Colonic mucosa (tissue), 4 donors: ENCODE results near the gene GAA. TPM values are rescaled to one million over a fixed set of nuclear protein-coding genes. Genes with fewer than 3 reads are reported as not detected.

ENCODE experiments used
- DNase-seq: peaks from one replicate; pipeline ENCODE4 v3.0.0-alpha.2; 2020
- H3K27ac ChIP-seq: fragments of 200-600 bp; one replicate; pipeline ENCODE4 v1.8.0; 2021
- H3K27me3 ChIP-seq: fragments of 200-600 bp; one replicate; pipeline ENCODE4 v1.8.0; 2021
- H3K36me3 ChIP-seq: fragments of 200-600 bp; one replicate; pipeline ENCODE4 v1.8.0; 2021
- H3K4me1 ChIP-seq: fragments of 200-600 bp; one replicate; pipeline ENCODE4 v1.8.0; 2021; ENCODE audit warnings: mild to moderate bottlenecking
- H3K4me3 ChIP-seq: fragments of 200-600 bp; one replicate; pipeline ENCODE4 v1.8.0; 2021
- H3K9ac ChIP-seq, 2 donors: one replicate each; pipeline ENCODE4 v1.7.0; 2013; ENCODE audit warnings: control low read depth in 2 of 2, low read depth in 2 of 2, low read length in 2 of 2
- H3K9me3 ChIP-seq: fragments of 200-600 bp; one replicate; pipeline ENCODE4 v1.8.0; 2021
- CTCF ChIP-seq: fragments of 200-600 bp; IDR thresholded peaks from one replicate; pipeline ENCODE4 v1.8.0; 2022; ENCODE audit warnings: antibody characterized with exemption, mild to moderate bottlenecking
- intact Hi-C: fragments of 100-400 bp; cut with DNase I; formaldehyde crosslinking; loops from one replicate; pipeline ENCODE4 v1.14.1; 2022
- total RNA-seq, 2 donors: library from RNA; stranded (reverse); fragmentation: NEBNext Ultra II Directional in 1 of 2; extraction: Animal tissue kit (Norgen Biotek cat#: 25700) in 1 of 2; gene quantifications; one replicate each; pipeline ENCODE4 v1.2.1, GENCODE V29; 2021
- donor health status: healthy.
- donor health status: DM: no; HTN: no; CAD: no.
- donor health status: DM: no; HTN: no; CAD: no.

GAA gene
- total RNA-seq, 2 donors from 2014 or later = 34.0 to 59.4 TPM

DNA sequence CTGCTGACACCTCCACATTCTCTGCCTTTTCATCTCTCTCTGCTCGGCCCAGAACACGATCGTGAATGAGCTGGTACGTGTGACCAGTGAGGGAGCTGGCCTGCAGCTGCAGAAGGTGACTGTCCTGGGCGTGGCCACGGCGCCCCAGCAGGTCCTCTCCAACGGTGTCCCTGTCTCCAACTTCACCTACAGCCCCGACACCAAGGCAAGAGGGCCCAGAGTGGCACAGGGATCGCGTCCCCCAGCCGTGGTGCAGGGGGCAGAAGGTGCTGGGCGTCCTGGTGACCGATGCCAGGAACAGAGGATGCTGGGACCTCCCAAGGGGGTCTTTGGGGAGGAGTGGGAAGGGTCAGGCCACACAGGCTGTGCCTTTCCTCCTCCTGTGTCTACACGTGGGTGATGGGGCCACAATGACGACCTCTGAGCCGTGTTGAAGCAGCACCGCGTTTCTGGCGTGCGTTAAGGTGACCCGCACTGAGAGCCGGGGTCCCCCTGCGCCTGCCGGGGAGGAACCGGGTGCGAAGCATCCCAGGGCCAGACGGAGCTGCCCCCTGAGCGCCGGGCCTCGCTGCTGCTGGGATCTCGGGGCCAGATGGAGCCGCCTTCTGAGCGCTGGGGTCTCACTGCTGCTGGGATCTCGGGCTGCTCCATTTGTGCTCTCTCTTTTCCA is 17.4 kb downstream of the GAA start:
- Histone ChIP-seq H3K27me3 (no peaks in the 10 kb centered on the region), H3K36me3 (no peaks in the 10 kb centered on the region), H3K9me3 (no peaks in the 10 kb centered on the region), H3K9ac (no peak overlapping the region), H3K27ac (no peak overlapping the region), H3K4me1 (no peaks in the 10 kb centered on the region), H3K4me3 (no peak overlapping the region)
- no peak for TF ChIP-seq CTCF
- intact Hi-C loops = no loop called here
- DNase-seq = no peak

DNA sequence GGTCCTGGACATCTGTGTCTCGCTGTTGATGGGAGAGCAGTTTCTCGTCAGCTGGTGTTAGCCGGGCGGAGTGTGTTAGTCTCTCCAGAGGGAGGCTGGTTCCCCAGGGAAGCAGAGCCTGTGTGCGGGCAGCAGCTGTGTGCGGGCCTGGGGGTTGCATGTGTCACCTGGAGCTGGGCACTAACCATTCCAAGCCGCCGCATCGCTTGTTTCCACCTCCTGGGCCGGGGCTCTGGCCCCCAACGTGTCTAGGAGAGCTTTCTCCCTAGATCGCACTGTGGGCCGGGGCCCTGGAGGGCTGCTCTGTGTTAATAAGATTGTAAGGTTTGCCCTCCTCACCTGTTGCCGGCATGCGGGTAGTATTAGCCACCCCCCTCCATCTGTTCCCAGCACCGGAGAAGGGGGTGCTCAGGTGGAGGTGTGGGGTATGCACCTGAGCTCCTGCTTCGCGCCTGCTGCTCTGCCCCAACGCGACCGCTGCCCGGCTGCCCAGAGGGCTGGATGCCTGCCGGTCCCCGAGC is 17.9 kb downstream of the GAA start:
- no peaks in the 10 kb centered on the region for H3K9me3 ChIP-seq

DNA sequence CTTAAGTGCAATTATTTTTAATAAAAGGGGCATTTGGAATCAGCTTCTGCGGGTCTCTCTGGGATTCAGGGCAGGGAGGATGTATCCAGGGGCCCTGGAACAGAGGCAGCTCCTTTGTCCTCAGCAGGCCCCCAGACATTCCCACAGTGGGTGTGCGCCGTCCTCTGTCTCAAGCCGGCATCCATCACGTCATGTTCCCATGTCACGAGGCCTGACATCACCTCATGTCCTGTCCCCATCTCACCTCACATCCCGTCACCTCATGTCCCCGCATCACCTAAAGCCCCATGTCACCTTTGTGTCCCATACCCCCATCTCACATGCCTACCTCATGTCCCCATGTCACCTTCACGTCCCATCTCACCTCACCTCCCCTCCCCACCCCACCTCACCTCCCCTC is 18.5 kb downstream of the GAA start:
- no peak for TF ChIP-seq CTCF
- Histone ChIP-seq H3K36me3 (no peaks in the 10 kb centered on the region), H3K9me3 (no peaks in the 10 kb centered on the region), H3K27ac (no peak overlapping the region), H3K4me3 (no peak overlapping the region), H3K9ac (no peak overlapping the region), H3K4me1 (no peaks in the 10 kb centered on the region), H3K27me3 (no peaks in the 10 kb centered on the region)
- no peak for DNase-seq
- intact Hi-C loops = no loop called here

More for the DNA sequence above, 17.9 kb downstream of the GAA start:
- TF ChIP-seq CTCF = no peak
- no peak overlapping the region for H3K27ac ChIP-seq
- H3K4me1 ChIP-seq = no peaks in the 10 kb centered on the region
- intact Hi-C loops = no loop called here
- H3K36me3 ChIP-seq = no peaks in the 10 kb centered on the region
- H3K9ac ChIP-seq = no peak overlapping the region
- H3K27me3 ChIP-seq = no peaks in the 10 kb centered on the region
- no peak for DNase-seq
- no peak overlapping the region for H3K4me3 ChIP-seq

- DNase-seq = no peak
- H3K36me3 ChIP-seq = no peaks in the 10 kb centered on the region
- intact Hi-C loops = no loop called here
- H3K9me3 ChIP-seq = no peaks in the 10 kb centered on the region
- no peak overlapping the region for H3K9ac ChIP-seq
- no peak overlapping the region for H3K4me3 ChIP-seq
- no peaks in the 10 kb centered on the region for H3K4me1 ChIP-seq
- no peak for TF ChIP-seq CTCF
- H3K27me3 ChIP-seq = no peaks in the 10 kb centered on the region
- H3K27ac ChIP-seq = no peak overlapping the region
Observed at GRCh38 chr17:80122026-80122575, 20.7 kb downstream of the GAA start.

DNA sequence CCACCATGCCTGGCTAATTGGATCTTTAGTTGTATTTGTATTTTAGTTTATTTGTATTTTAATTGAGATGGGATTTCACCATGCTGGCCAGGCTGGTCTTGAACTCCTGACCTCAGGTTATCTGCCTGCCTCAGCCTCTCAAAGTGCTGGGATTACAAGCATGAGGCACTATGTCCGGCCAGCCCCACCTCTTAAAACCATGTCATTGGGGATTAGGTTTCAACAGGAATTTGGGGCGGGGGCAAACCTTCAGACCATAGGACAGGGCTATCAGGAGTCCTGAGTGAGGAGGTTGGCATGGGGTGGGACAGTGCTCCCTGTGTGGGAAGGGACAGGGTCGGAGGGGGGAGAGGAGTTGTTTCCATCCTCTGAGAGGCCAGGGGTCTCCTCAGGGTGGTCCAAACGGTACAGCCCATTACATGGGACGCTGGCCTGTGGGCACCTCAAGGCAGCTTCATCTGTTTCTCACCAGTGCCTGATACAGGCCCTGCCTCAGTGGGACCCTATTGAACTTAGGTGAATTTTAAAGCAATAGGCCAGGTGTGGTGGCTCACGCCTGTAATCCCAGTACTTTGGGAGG is 21.6 kb downstream of the GAA start:
- TF ChIP-seq CTCF = no peak
- H3K27ac ChIP-seq = no peak overlapping the region
- intact Hi-C loops = no loop called here
- H3K9me3 ChIP-seq = no peaks in the 10 kb centered on the region
- no peaks in the 10 kb centered on the region for H3K36me3 ChIP-seq
- H3K4me3 ChIP-seq = no peak overlapping the region
- H3K4me1 ChIP-seq = no peaks in the 10 kb centered on the region
- no peak for DNase-seq
- no peak overlapping the region for H3K9ac ChIP-seq
- H3K27me3 ChIP-seq = no peaks in the 10 kb centered on the region
